MM.1S (cell line): ENCODE measurements around the gene SLC1A7.

Experiments
- DNase-seq: peaks from one replicate; pipeline ENCODE4 v3.0.0-alpha.2; 2015
- H2AFZ ChIP-seq: fragments of 300-600 bp; sonication (generic); 2 replicates; pipeline ENCODE4 v1.6.0; 2016; ENCODE audit warnings: antibody characterized with exemption, low read length
- H3F3A ChIP-seq: fragments of 300-600 bp; sonication (generic); 2 replicates; pipeline ENCODE4 v1.6.1; 2016; ENCODE audit warnings: mild to moderate bottlenecking, antibody characterized with exemption, low read length, moderate library complexity, mixed read lengths; ENCODE audit not compliant: insufficient read depth
- H3K27ac ChIP-seq: fragments of 300-600 bp; sonication (generic); 2 replicates; pipeline ENCODE4 v1.5.1; 2016; ENCODE audit warnings: mild to moderate bottlenecking, low read length
- H3K27me3 ChIP-seq: fragments of 300-600 bp; sonication (generic); replicated peaks from 2 replicates; pipeline ENCODE4 v1.6.0; 2016; ENCODE audit warnings: low read length; ENCODE audit not compliant: insufficient read depth
- H3K36me3 ChIP-seq: fragments of 300-600 bp; sonication (generic); replicated peaks from 2 replicates; pipeline ENCODE4 v1.6.1; 2016; ENCODE audit warnings: mild to moderate bottlenecking, low read length, mixed read lengths; ENCODE audit not compliant: insufficient read depth
- H3K4me1 ChIP-seq: fragments of 300-600 bp; sonication (generic); 2 replicates; pipeline ENCODE4 v1.6.1; 2016; ENCODE audit warnings: low read length, mixed read lengths
- H3K4me2 ChIP-seq: fragments of 300-600 bp; sonication (generic); 2 replicates; pipeline ENCODE4 v1.6.0; 2016; ENCODE audit warnings: low read depth, low read length
- H3K4me3 ChIP-seq: fragments of 300-600 bp; sonication (generic); 2 replicates; pipeline ENCODE4 v1.5.1; 2016; ENCODE audit warnings: low read length, mixed read lengths
- H3K79me2 ChIP-seq: fragments of 300-600 bp; sonication (generic); 2 replicates; pipeline ENCODE4 v1.6.1; 2016; ENCODE audit warnings: mixed run types, low read length, mixed read lengths
- H3K9ac ChIP-seq: fragments of 300-600 bp; sonication (generic); 2 replicates; pipeline ENCODE4 v1.6.1; 2016; ENCODE audit warnings: low read length, mixed read lengths
- H3K9me2 ChIP-seq: fragments of 300-600 bp; sonication (generic); replicated peaks from 2 replicates; pipeline ENCODE4 v1.6.1; 2016; ENCODE audit warnings: mild to moderate bottlenecking, low read length, mixed read lengths; ENCODE audit not compliant: insufficient read depth
- H3K9me3 ChIP-seq: fragments of 300-600 bp; sonication (generic); replicated peaks from 2 replicates; pipeline ENCODE4 v1.6.1; 2016; ENCODE audit warnings: mild to moderate bottlenecking, low read length, mixed read lengths; ENCODE audit not compliant: insufficient read depth
- H4K20me1 ChIP-seq: fragments of 300-600 bp; sonication (generic); 2 replicates; pipeline ENCODE4 v1.6.1; 2016; ENCODE audit warnings: mild to moderate bottlenecking, low read length, moderate library complexity, mixed read lengths; ENCODE audit not compliant: insufficient read depth
- CTCF ChIP-seq: fragments of 300-600 bp; sonication (generic); IDR thresholded peaks from 2 replicates; pipeline ENCODE4 v1.5.1; 2016; ENCODE audit warnings: antibody characterized with exemption, low read length, mixed read lengths
- EZH2 ChIP-seq: fragments of 300-600 bp; sonication (generic); optimal IDR thresholded peaks from 2 replicates; pipeline ENCODE3; 2017; ENCODE audit warnings: low read depth, mild to moderate bottlenecking, antibody characterized with exemption, low read length, mixed read lengths
- EZH2phosphoT487 ChIP-seq: fragments of 300-600 bp; sonication (generic); IDR thresholded peaks from 2 replicates; pipeline ENCODE4 v1.6.1; 2018; ENCODE audit warnings: antibody characterized with exemption, low read length

SLC1A7 gene

DNA sequence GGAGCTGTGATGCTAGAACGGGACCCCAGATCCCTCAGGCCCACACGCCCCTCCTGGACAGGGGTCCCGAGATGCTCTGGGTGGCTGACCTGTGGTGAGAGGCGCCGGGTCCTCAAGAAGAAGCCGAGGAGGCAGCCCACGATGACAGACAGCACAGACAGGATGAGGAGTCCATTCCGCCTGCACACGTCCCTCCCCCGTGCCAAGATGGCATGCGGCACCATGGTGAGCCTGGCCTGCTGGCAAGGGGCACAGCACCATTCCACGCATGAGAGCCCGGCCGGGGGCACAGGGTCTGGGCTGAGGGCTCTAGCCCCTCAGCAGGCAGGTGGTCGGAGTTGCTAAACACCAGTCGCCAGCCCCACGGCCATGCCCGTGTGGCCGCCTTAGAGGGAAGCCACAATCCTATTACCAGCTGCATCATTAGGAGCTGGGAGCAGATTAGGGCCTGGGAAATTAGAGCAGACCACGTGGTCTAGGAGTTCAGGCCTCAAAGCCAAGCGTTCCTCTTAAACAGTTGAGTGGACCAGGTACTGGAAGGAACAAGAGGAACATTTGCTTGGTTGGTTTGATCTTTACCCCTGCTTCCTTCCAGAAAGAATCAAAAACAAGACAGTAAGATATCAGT is at the start of gene SLC1A7:
TSS of gene SLC1A7 (minus strand) at position 413 of the 628 bp plus-strand sequence. CDS start at position 224, 189 bp downstream.
- TF ChIP-seq EZH2 = no peak
- no peak for TF ChIP-seq EZH2phosphoT487
- TF ChIP-seq CTCF = no peak
- H3K9me2 ChIP-seq = no peaks in the 10 kb centered on the region
- H3F3A ChIP-seq = no peaks in the 10 kb centered on the region
- no peaks in the 10 kb centered on the region for H3K36me3 ChIP-seq
- no peaks in the 10 kb centered on the region for H3K27me3 ChIP-seq
- H3K4me2 ChIP-seq = no peak within 1 kb of the TSS
- no peak within 1 kb of the TSS for H3K9ac ChIP-seq
- H3K4me1 ChIP-seq = no peaks in the 10 kb centered on the region
- H3K27ac ChIP-seq = no peak within 1 kb of the TSS
- no peaks in the 10 kb centered on the region for H3K9me3 ChIP-seq
- no peaks in the 10 kb centered on the region for H4K20me1 ChIP-seq
- H2AFZ ChIP-seq = no peak within 1 kb of the TSS
- H3K4me3 ChIP-seq = no peak within 1 kb of the TSS
- no peak for DNase-seq
- H3K79me2 ChIP-seq = no peaks in the 10 kb centered on the region

DNA sequence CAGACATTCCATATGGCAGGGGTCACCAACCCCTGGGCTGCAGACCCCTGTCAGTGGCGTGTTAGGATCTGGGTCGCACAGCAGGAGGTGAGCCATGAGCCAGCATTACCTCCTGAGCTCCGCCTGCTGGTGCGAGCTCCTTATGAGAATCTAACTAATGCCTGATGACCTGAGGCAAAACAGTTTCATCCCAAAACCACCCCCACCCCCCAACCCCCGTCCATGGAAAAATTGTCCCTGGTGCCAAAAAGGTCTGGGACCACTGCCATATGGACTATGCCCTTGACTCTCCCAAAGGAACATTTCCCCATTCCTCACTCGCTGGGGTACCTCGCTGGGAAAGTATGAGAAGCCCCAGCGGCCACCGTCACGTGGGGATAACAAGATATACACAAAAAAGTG is 47.8 kb upstream of the SLC1A7 start:
- Histone ChIP-seq H3K4me2 (no peak overlapping the region), H3K4me3 (no peak overlapping the region), H3K36me3 (no peaks in the 10 kb centered on the region), H2AFZ (no peak overlapping the region), H3K79me2 (no peaks in the 10 kb centered on the region), H3K9me3 (no peaks in the 10 kb centered on the region), H3K27me3 (no peaks in the 10 kb centered on the region), H3K9ac (no peak overlapping the region), H4K20me1 (no peaks in the 10 kb centered on the region), H3F3A (no peaks in the 10 kb centered on the region), H3K9me2 (no peaks in the 10 kb centered on the region), H3K27ac (no peak overlapping the region), H3K4me1 (no peaks in the 10 kb centered on the region)
- TF ChIP-seq CTCF (no peak), EZH2 (no peak), EZH2phosphoT487 (no peak)
- no peak for DNase-seq

DNA sequence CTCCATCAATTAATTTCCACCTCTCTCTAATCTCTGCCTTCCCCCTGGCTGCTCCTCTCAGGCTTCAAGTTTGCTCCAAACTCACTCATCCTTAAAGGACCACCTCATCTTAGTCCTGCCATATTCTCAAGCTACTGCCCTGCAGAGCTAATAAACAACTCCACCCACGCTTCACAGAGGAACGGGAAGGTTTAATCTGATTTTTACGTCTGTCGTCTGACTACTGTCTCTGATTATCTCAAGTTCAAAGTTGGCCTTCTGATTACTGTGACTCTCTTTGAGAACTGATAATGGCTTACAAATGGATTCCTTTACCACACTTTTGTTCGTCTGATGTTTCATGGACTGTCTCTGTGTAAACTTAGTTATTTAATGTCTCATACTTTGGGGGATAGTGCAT is 46.6 kb upstream of the SLC1A7 start:
- Histone ChIP-seq H3K4me3 (no peak overlapping the region), H3K27me3 (0 out of 2 replicates have a peak, but pooled peaks cover 4% of the 10 kb centered on the region), H3K9me2 (no peaks in the 10 kb centered on the region), H4K20me1 (no peaks in the 10 kb centered on the region), H3K27ac (no peak overlapping the region), H3K36me3 (no peaks in the 10 kb centered on the region), H3K9me3 (no peaks in the 10 kb centered on the region), H2AFZ (no peak overlapping the region), H3K9ac (no peak overlapping the region), H3K4me1 (no peaks in the 10 kb centered on the region), H3K4me2 (no peak overlapping the region), H3F3A (no peaks in the 10 kb centered on the region), H3K79me2 (no peaks in the 10 kb centered on the region)
- TF ChIP-seq CTCF (no peak), EZH2 (no peak), EZH2phosphoT487 (no peak)
- DNase-seq = no peak
